ENCODE results near the gene MED7.

MED7 gene

DNA sequence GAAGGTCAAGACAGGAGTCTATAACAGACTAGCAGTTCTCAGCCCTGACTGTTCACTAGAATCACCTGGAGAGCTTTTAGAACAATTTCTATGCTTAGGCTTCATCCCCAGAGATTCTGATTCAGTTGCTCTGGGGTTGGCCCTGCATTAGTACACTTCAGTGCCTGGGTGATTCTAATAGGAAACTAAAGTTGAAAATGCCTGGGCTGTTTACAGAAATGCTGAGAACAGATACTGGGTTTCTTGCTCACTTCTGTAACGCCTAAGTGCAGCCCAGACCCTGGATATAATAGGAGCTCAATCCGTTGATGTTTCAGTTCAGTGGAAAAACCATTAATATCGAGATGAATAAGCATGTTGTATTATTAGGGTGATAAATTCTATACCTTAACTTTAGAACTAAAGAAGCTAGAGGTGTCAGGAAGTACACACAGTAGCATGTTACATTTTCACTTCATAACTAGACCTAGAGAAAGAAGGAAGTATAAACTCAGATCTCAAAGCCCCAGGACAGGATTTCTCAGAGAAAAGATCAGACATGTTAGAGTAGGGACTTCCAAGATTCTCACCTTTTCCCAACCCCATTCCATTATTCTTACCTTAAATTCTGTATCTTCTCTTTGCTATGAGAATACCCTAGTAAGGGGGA is 54.2 kb downstream of the MED7 start:
- H3K36me3 Mint-ChIP-seq = peaks cover 94% of the 10 kb centered on the region
- no peak for ATAC-seq
- H3K27ac Mint-ChIP-seq = peak overlapping the region; percentile 72

More for the DNA sequence above, 54.2 kb downstream of the MED7 start:
- no peaks in the 10 kb centered on the region for H3K9me3 Mint-ChIP-seq
- no peak overlapping the region for H3K4me3 Mint-ChIP-seq
- no peaks in the 10 kb centered on the region for H3K4me1 Mint-ChIP-seq
- DNase-seq (ENCODE audit: low spot score in 2 of 2) = no peak
